ENCODE measurements around the gene DENND6B. TPM values are rescaled to one million over a fixed set of nuclear protein-coding genes. Genes with fewer than 3 reads are reported as not detected.

The DENND6B gene
- total and polyA plus RNA-seq, 2 of the 13 experiments (the other 11 are each of a cell fraction or from before 2014, with no cell fraction given), result 0.95 to 3.8 TPM

DNA sequence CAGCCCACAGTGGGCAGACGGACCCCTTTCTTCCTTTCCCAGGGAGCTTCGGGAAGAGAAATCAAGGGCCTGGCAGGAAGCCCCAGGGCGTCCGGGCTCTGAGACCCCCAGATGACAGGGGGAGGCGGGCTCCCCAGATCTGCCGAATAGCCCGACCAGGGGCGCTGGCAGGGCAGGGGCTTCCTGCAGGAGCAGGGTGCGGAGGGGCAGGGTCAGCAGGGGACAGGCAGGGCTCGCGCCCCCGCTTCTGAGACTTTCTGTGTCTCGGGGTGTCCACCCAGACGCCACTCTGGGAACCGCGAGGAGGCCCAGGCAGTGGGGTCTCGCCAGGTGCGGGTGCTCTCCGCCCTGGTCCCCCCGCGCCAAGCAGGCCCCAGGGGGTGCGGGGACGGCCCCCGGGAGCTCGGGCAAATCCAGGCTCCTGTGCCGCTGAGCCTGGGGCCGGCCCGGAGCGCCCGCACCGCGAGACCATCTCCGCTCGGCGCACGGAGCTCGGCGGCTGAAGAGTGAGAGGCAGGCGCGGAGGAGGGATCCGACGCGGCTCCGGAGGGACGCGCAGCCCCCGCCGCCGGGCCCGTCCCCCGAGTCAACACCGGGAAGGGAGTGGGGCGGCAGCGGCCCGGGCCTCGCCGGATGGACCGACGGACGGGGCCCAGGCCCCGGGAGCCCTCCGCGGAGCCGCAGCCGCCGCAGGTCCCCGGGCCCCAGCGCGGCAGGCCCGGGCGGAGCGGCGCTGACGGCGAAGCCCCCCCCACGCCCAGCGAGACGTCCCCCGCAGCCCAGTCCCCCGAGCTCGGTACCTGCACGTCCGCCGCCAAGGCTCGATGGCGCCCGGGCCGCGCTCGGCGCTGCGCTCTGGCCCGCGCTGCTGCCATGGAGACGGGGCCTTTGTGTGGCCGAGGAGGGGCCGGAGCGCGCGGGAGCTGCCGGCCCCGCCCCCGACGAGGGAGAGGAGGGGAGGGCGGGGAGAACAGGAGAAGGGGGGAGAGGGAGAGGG is 19.8 kb downstream of the DENND6B start, which contains the start of gene PLXNB2 (continued):
- TF ChIP-seq, protein P1, sequence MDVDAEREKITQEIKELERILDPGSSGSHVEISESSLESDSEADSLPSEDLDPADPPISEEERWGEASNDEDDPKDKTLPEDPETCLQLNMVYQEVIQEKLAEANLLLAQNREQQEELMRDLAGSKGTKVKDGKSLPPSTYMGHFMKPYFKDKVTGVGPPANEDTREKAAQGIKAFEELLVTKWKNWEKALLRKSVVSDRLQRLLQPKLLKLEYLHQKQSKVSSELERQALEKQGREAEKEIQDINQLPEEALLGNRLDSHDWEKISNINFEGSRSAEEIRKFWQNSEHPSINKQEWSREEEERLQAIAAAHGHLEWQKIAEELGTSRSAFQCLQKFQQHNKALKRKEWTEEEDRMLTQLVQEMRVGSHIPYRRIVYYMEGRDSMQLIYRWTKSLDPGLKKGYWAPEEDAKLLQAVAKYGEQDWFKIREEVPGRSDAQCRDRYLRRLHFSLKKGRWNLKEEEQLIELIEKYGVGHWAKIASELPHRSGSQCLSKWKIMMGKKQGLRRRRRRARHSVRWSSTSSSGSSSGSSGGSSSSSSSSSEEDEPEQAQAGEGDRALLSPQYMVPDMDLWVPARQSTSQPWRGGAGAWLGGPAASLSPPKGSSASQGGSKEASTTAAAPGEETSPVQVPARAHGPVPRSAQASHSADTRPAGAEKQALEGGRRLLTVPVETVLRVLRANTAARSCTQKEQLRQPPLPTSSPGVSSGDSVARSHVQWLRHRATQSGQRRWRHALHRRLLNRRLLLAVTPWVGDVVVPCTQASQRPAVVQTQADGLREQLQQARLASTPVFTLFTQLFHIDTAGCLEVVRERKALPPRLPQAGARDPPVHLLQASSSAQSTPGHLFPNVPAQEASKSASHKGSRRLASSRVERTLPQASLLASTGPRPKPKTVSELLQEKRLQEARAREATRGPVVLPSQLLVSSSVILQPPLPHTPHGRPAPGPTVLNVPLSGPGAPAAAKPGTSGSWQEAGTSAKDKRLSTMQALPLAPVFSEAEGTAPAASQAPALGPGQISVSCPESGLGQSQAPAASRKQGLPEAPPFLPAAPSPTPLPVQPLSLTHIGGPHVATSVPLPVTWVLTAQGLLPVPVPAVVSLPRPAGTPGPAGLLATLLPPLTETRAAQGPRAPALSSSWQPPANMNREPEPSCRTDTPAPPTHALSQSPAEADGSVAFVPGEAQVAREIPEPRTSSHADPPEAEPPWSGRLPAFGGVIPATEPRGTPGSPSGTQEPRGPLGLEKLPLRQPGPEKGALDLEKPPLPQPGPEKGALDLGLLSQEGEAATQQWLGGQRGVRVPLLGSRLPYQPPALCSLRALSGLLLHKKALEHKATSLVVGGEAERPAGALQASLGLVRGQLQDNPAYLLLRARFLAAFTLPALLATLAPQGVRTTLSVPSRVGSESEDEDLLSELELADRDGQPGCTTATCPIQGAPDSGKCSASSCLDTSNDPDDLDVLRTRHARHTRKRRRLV (CRISPR knock-in tag; IDR thresholded peaks at IDR 0.05), result 0 out of 2 replicates have a peak, but pooled peaks have one; percentile 23
- TF ChIP-seq AGO1 (IDR thresholded peaks at IDR 0.05; ENCODE audit: low read depth, low read length, poor library complexity, severe bottlenecking) (no peak), ZNF143 (CRISPR knock-in tag; IDR thresholded peaks at IDR 0.05) (no peak), SATB2 (CRISPR knock-in tag; IDR thresholded peaks at IDR 0.05) (no peak), HDAC1 (CRISPR knock-in tag; IDR thresholded peaks at IDR 0.05) (peak; percentile 32; the same call in 1 of the 2 replicates), RAD51 (IDR thresholded peaks at IDR 0.05; ENCODE audit: borderline replicate concordance) (no peak), ZNF564 (CRISPR knock-in tag; IDR thresholded peaks at IDR 0.05) (peak; percentile 73; the same call in 1 of the 2 replicates), HOXA5 (CRISPR knock-in tag; IDR thresholded peaks at IDR 0.05) (no peak), ZNF780A (CRISPR knock-in tag; IDR thresholded peaks at IDR 0.05) (0 out of 2 replicates have a peak, but pooled peaks have one; percentile 46), ZNF546 (CRISPR knock-in tag; conservative IDR thresholded peaks at IDR 0.05) (no peak), MEIS2 (CRISPR knock-in tag; IDR thresholded peaks at IDR 0.05) (no peak), GZF1 (CRISPR knock-in tag; IDR thresholded peaks at IDR 0.05) (no peak), ZSCAN22 (CRISPR knock-in tag; IDR thresholded peaks at IDR 0.05) (no peak), SMARCE1 (IDR thresholded peaks at IDR 0.05; ENCODE audit: borderline replicate concordance) (no peak), ZMYM3 (CRISPR knock-in tag; IDR thresholded peaks at IDR 0.05) (no peak), ASH2L (IDR thresholded peaks at IDR 0.05; ENCODE audit: insufficient read length, low read depth, low read length) (no peak)
- TF ChIP-seq, protein P2, sequence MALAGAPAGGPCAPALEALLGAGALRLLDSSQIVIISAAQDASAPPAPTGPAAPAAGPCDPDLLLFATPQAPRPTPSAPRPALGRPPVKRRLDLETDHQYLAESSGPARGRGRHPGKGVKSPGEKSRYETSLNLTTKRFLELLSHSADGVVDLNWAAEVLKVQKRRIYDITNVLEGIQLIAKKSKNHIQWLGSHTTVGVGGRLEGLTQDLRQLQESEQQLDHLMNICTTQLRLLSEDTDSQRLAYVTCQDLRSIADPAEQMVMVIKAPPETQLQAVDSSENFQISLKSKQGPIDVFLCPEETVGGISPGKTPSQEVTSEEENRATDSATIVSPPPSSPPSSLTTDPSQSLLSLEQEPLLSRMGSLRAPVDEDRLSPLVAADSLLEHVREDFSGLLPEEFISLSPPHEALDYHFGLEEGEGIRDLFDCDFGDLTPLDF (CRISPR knock-in tag; IDR thresholded peaks at IDR 0.05), result no peak; the same call in 1 of the 2 replicates
- TF ChIP-seq, protein P3, sequence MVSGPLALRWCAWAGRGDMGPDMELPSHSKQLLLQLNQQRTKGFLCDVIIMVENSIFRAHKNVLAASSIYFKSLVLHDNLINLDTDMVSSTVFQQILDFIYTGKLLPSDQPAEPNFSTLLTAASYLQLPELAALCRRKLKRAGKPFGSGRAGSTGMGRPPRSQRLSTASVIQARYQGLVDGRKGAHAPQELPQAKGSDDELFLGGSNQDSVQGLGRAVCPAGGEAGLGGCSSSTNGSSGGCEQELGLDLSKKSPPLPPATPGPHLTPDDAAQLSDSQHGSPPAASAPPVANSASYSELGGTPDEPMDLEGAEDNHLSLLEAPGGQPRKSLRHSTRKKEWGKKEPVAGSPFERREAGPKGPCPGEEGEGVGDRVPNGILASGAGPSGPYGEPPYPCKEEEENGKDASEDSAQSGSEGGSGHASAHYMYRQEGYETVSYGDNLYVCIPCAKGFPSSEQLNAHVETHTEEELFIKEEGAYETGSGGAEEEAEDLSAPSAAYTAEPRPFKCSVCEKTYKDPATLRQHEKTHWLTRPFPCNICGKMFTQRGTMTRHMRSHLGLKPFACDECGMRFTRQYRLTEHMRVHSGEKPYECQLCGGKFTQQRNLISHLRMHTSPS (CRISPR knock-in tag; IDR thresholded peaks at IDR 0.05; ENCODE audit: low read depth), result no peak
- TF ChIP-seq, protein P4, sequence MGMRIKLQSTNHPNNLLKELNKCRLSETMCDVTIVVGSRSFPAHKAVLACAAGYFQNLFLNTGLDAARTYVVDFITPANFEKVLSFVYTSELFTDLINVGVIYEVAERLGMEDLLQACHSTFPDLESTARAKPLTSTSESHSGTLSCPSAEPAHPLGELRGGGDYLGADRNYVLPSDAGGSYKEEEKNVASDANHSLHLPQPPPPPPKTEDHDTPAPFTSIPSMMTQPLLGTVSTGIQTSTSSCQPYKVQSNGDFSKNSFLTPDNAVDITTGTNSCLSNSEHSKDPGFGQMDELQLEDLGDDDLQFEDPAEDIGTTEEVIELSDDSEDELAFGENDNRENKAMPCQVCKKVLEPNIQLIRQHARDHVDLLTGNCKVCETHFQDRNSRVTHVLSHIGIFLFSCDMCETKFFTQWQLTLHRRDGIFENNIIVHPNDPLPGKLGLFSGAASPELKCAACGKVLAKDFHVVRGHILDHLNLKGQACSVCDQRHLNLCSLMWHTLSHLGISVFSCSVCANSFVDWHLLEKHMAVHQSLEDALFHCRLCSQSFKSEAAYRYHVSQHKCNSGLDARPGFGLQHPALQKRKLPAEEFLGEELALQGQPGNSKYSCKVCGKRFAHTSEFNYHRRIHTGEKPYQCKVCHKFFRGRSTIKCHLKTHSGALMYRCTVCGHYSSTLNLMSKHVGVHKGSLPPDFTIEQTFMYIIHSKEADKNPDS (CRISPR knock-in tag; IDR thresholded peaks at IDR 0.05), result no peak

Measured in HepG2 (cell line).